Loucy (cell line): ENCODE data around the gene TFPI2.

Experiments used
- H2AFZ ChIP-seq: fragments of 200-600 bp; sonication (generic); 2 replicates; pipeline ENCODE4 v1.6.0; 2016; ENCODE audit warnings: antibody characterized with exemption, mild to moderate bottlenecking, low read length, moderate library complexity
- H3F3A ChIP-seq: fragments of 200-600 bp; 2 replicates; pipeline ENCODE4 v1.6.0; 2016; ENCODE audit warnings: antibody characterized with exemption, low read depth, mild to moderate bottlenecking
- H3K27me3 ChIP-seq: fragments of 200-600 bp; sonication (generic); 2 replicates; pipeline ENCODE4 v1.6.1; 2014; ENCODE audit warnings: low read length, mild to moderate bottlenecking; ENCODE audit not compliant: insufficient read depth, poor library complexity, severe bottlenecking
- H3K36me3 ChIP-seq: fragments of 200-600 bp; sonication (generic); 2 replicates; pipeline ENCODE4 v1.6.1; 2016; ENCODE audit warnings: low read length; ENCODE audit not compliant: insufficient read depth
- H3K4me1 ChIP-seq: fragments of 200-600 bp; sonication (generic); 2 replicates; pipeline ENCODE4 v1.5.1; 2014; ENCODE audit warnings: low read length, mild to moderate bottlenecking; ENCODE audit not compliant: insufficient read depth, poor library complexity, severe bottlenecking
- H3K4me2 ChIP-seq: fragments of 200-600 bp; sonication (generic); 2 replicates; pipeline ENCODE4 v1.6.0; 2014; ENCODE audit warnings: antibody characterized with exemption, low read length, low read depth, mild to moderate bottlenecking; ENCODE audit not compliant: poor library complexity, severe bottlenecking
- H3K4me3 ChIP-seq: fragments of 200-600 bp; sonication (generic); 2 replicates; pipeline ENCODE4 v1.5.1; 2014; ENCODE audit warnings: low read length, mild to moderate bottlenecking, mixed read lengths; ENCODE audit not compliant: poor library complexity, severe bottlenecking
- H3K79me2 ChIP-seq: fragments of 200-600 bp; sonication (generic); 2 replicates; pipeline ENCODE4 v1.6.1; 2014; ENCODE audit warnings: low read length; ENCODE audit not compliant: insufficient read depth
- H3K9ac ChIP-seq: fragments of 200-600 bp; sonication (generic); 2 replicates; pipeline ENCODE4 v1.6.0; 2014; ENCODE audit warnings: mild to moderate bottlenecking, low read depth, low read length, moderate library complexity; ENCODE audit not compliant: poor library complexity, severe bottlenecking
- H3K9me2 ChIP-seq: fragments of 200-600 bp; sonication (generic); replicated peaks from 2 replicates; pipeline ENCODE4 v1.6.1; 2016; ENCODE audit warnings: low read depth, low read length, mixed read lengths
- H3K9me3 ChIP-seq: fragments of 200-600 bp; sonication (generic); 2 replicates; pipeline ENCODE4 v1.6.1; 2014; ENCODE audit warnings: mild to moderate bottlenecking, antibody characterized with exemption, low read length, low read depth; ENCODE audit not compliant: insufficient read depth
- H4K20me1 ChIP-seq: fragments of 200-600 bp; sonication (generic); 2 replicates; pipeline ENCODE4 v1.6.0; 2014; ENCODE audit warnings: antibody characterized with exemption, low read length, mild to moderate bottlenecking; ENCODE audit not compliant: insufficient read depth, poor library complexity, severe bottlenecking
- CTCF ChIP-seq: fragments of 200-600 bp; sonication (generic); conservative IDR thresholded peaks from 2 replicates; pipeline ENCODE4 v1.5.1; 2014; ENCODE audit warnings: mild to moderate bottlenecking, antibody characterized with exemption, low read length
- EZH2phosphoT487 ChIP-seq: fragments of 200-600 bp; IDR thresholded peaks from 2 replicates; pipeline ENCODE4 v1.6.1; 2018; ENCODE audit warnings: antibody characterized with exemption, mild to moderate bottlenecking, moderate library complexity, borderline replicate concordance

TFPI2 gene

GRCh38 chr7:93894426-93894825 lies 3.9 kb upstream of the TFPI2 start:
- H3K9me2 ChIP-seq, result no peaks in the 10 kb centered on the region
- H3K79me2 ChIP-seq, result no peaks in the 10 kb centered on the region
- no peaks in the 10 kb centered on the region for H4K20me1 ChIP-seq
- H3F3A ChIP-seq, result no peaks in the 10 kb centered on the region
- no peaks in the 10 kb centered on the region for H3K36me3 ChIP-seq
- no peak overlapping the region for H3K4me2 ChIP-seq
- H3K9me3 ChIP-seq, result no peaks in the 10 kb centered on the region
- TF ChIP-seq CTCF (no peak), EZH2phosphoT487 (no peak)
- no peak overlapping the region for H3K9ac ChIP-seq
- H2AFZ ChIP-seq, result no peak overlapping the region
- H3K27me3 ChIP-seq, result no peaks in the 10 kb centered on the region
- no peaks in the 10 kb centered on the region for H3K4me1 ChIP-seq
- no peak overlapping the region for H3K4me3 ChIP-seq

GRCh38 chr7:93890041-93890463 lies 501 bp downstream of the TFPI2 start:
- Histone ChIP-seq H3F3A (no peaks in the 10 kb centered on the region), H3K4me1 (no peaks in the 10 kb centered on the region), H3K9ac (no peak overlapping the region), H3K9me2 (no peaks in the 10 kb centered on the region), H3K9me3 (no peaks in the 10 kb centered on the region), H4K20me1 (no peaks in the 10 kb centered on the region), H3K79me2 (no peaks in the 10 kb centered on the region), H3K4me3 (no peak overlapping the region), H3K27me3 (no peaks in the 10 kb centered on the region), H3K36me3 (no peaks in the 10 kb centered on the region), H2AFZ (no peak overlapping the region), H3K4me2 (no peak overlapping the region)
- TF ChIP-seq CTCF, result no peak
- no peak for TF ChIP-seq EZH2phosphoT487

GRCh38 chr7:93889261-93889660 lies 1.3 kb downstream of the TFPI2 start:
- no peak overlapping the region for H3K4me3 ChIP-seq
- no peaks in the 10 kb centered on the region for H3K27me3 ChIP-seq
- H4K20me1 ChIP-seq, result no peaks in the 10 kb centered on the region
- no peak for TF ChIP-seq CTCF
- no peak for TF ChIP-seq EZH2phosphoT487
- H3K36me3 ChIP-seq, result no peaks in the 10 kb centered on the region
- no peaks in the 10 kb centered on the region for H3K4me1 ChIP-seq
- H3K79me2 ChIP-seq, result no peaks in the 10 kb centered on the region
- no peaks in the 10 kb centered on the region for H3K9me2 ChIP-seq
- H3F3A ChIP-seq, result no peaks in the 10 kb centered on the region
- no peaks in the 10 kb centered on the region for H3K9me3 ChIP-seq
- H3K9ac ChIP-seq, result no peak overlapping the region
- H3K4me2 ChIP-seq, result no peak overlapping the region
- H2AFZ ChIP-seq, result no peak overlapping the region
